Cardiac muscle cell (in vitro differentiated cells and primary cell): ENCODE measurements around the gene FRG1. TPM values are rescaled to one million over a fixed set of nuclear protein-coding genes. Genes with fewer than 3 reads are reported as not detected.
"Not testable (repeated sequence)": the region's sequence is repeated elsewhere in the genome, so short reads cannot be mapped to it uniquely, and the experiment has no call there.

Experiments used
- DNase-seq, 2 donors: peaks; one replicate each; pipeline versions ENCODE4 v3.0.0 to v3.0.0-alpha.2; 2010 to 2017; ENCODE audit warnings: low read depth in 1 of 2, low spot score in 1 of 2
- H3K27ac ChIP-seq: fragments of 200-600 bp; sonication (generic); 2 replicates; pipeline ENCODE4 v1.5.1; 2016
- H3K27me3 ChIP-seq: fragments of 200-600 bp; sonication (generic); 2 replicates; pipeline ENCODE4 v1.6.0; 2016; ENCODE audit warnings: control low read depth
- H3K36me3 ChIP-seq: fragments of 200-600 bp; sonication (generic); 2 replicates; pipeline ENCODE4 v1.5.1; 2016; ENCODE audit warnings: control low read depth
- H3K4me1 ChIP-seq: fragments of 200-600 bp; sonication (generic); 2 replicates; pipeline ENCODE4 v1.8.1; 2017; ENCODE audit warnings: low read depth, mild to moderate bottlenecking, mixed run types
- H3K4me3 ChIP-seq: fragments of 200-600 bp; sonication (generic); 2 replicates; pipeline ENCODE4 v1.5.1; 2016; ENCODE audit warnings: mild to moderate bottlenecking
- H3K9me3 ChIP-seq: fragments of 200-600 bp; sonication (generic); 2 replicates; pipeline ENCODE4 v1.5.1; 2017; ENCODE audit warnings: low read depth, mild to moderate bottlenecking, control low read depth
- CTCF ChIP-seq: IDR thresholded peaks from 2 replicates; pipeline ENCODE4 v1.5.1; 2012; ENCODE audit warnings: low read depth, mild to moderate bottlenecking, low read length
- polyA plus RNA-seq: library from polyadenylated mRNA; unstranded; fragments of >200 nt; fragmentation: Nextera tagmentation; extraction: Ambion mirVana; gene quantifications from 2 replicates; pipeline ENCODE4 v1.2.1, GENCODE V29; 2016
- total RNA-seq: library from RNA; depleted of rRNA; stranded (reverse); fragments of >200 nt; gene quantifications from 2 replicates; pipeline ENCODE4 v1.2.3, GENCODE V29; 2016

FRG1 gene
- total RNA-seq (39.7 and 40.5 TPM in 2 replicates), polyA plus RNA-seq (38.8 and 43.5 TPM in 2 replicates)

GRCh38 chr4:189940178-189941004, at the start of gene FRG1:
TSS of gene FRG1 (plus strand) at chr4:189940872. CDS start at chr4:189941010, 138 bp downstream.
- Histone ChIP-seq H3K9me3 (no peaks in the 10 kb centered on the region), H3K4me1 (peaks cover 3% of the 10 kb centered on the region), H3K27me3 (no peaks in the 10 kb centered on the region), H3K27ac (peak within 1 kb of the TSS; percentile 93), H3K4me3 (peak within 1 kb of the TSS; percentile 88), H3K36me3 (no peaks in the 10 kb centered on the region)
- TF ChIP-seq CTCF: peak; percentile 92
- DNase-seq: peak; percentile 93 to 97

- TF ChIP-seq CTCF: no peak
- Histone ChIP-seq H3K36me3 (no peaks in the 10 kb centered on the region), H3K27ac (no peak overlapping the region), H3K9me3 (no peaks in the 10 kb centered on the region), H3K4me3 (no peak overlapping the region), H3K4me1 (no peaks in the 10 kb centered on the region), H3K27me3 (no peaks in the 10 kb centered on the region)
- DNase-seq: no peak
These were observed 43.0 kb upstream of the FRG1 start for GRCh38 chr4:189897667-189898066.

GRCh38 chr4:189899481-189900015, 41.1 kb upstream of the FRG1 start:
- not testable (repeated sequence) for H3K9me3 ChIP-seq, H3K4me1 ChIP-seq, DNase-seq, H3K4me3 ChIP-seq, H3K27ac ChIP-seq, H3K27me3 ChIP-seq, H3K36me3 ChIP-seq

- H3K36me3 ChIP-seq, H3K27me3 ChIP-seq, H3K27ac ChIP-seq, H3K4me3 ChIP-seq, H3K9me3 ChIP-seq, H3K4me1 ChIP-seq: not testable (repeated sequence)
- TF ChIP-seq CTCF: peak; percentile 60
- DNase-seq: peak; percentile 74 to 76
These were observed 36.1 kb upstream of the FRG1 start for GRCh38 chr4:189904420-189905027.

- no peaks in the 10 kb centered on the region for H3K4me1 ChIP-seq
- no peak overlapping the region for H3K27ac ChIP-seq
- peak; percentile 28 for TF ChIP-seq CTCF
- H3K9me3 ChIP-seq: no peaks in the 10 kb centered on the region
- no peaks in the 10 kb centered on the region for H3K36me3 ChIP-seq
- H3K4me3 ChIP-seq: no peak overlapping the region
- no peaks in the 10 kb centered on the region for H3K27me3 ChIP-seq
- DNase-seq: no peak
These were observed 28.5 kb upstream of the FRG1 start for GRCh38 chr4:189912170-189912569.
